IMR-90 (cell line): Measurements from ENCODE around the gene SS18L1. TPM values are rescaled to one million over a fixed set of nuclear protein-coding genes. Genes with fewer than 3 reads are reported as not detected.

Experiments
- ATAC-seq: fragments of 200-7000 bp; cut with Tn5 transposase; 2 replicates; pipeline ENCODE4 v1.9.1; 2020; ENCODE audit warnings: low read depth, mild to moderate bottlenecking, moderate library complexity
- BruUV-seq: library from RNA; stranded (reverse); fragments of 400-500 nt; replicated peaks from 2 replicates; lab custom pipeline; 2021; lab: Mats Ljungman, UMichigan
- CTCF ChIA-PET: fragments of 300-600 bp; formaldehyde crosslinking; extraction: SDS; loops from one replicate; lab custom pipeline; 2021; ENCODE audit warnings: antibody characterized with exemption; lab: Yijun Ruan, JAX
- POLR2A ChIA-PET: fragments of 300-600 bp; sonication (Branson Sonifier 250); formaldehyde crosslinking; loops from one replicate; lab custom pipeline; 2022; ENCODE audit warnings: antibody characterized with exemption; ENCODE audit not compliant: unreplicated experiment; lab: Charles Lee
- DNase-seq: peaks from one replicate; pipeline ENCODE4 v3.0.0; 2013
- H2AFZ ChIP-seq: replicated peaks from 2 replicates; pipeline ENCODE3; 2013; ENCODE audit warnings: low read length, mild to moderate bottlenecking; ENCODE audit not compliant: poor library complexity
- H2AK5ac ChIP-seq: 2 replicates; pipeline ENCODE4 v1.6.1; 2013; ENCODE audit warnings: low read depth, low read length, inconsistent platforms
- H2AK9ac ChIP-seq: replicated peaks from 2 replicates; pipeline ENCODE3; 2013; ENCODE audit warnings: mild to moderate bottlenecking, low read depth, low read length, moderate library complexity; ENCODE audit not compliant: poor library complexity
- H2BK120ac ChIP-seq: 2 replicates; pipeline ENCODE4 v1.6.1; 2013; ENCODE audit warnings: low read depth, low read length, inconsistent platforms
- H2BK15ac ChIP-seq: 3 replicates; pipeline ENCODE4 v1.6.1; 2013; ENCODE audit warnings: low read depth, low read length, inconsistent platforms
- H2BK20ac ChIP-seq: 2 replicates; pipeline ENCODE4 v1.6.1; 2013; ENCODE audit warnings: low read depth, mild to moderate bottlenecking, inconsistent platforms, low read length, moderate library complexity
- H2BK5ac ChIP-seq: 2 replicates; pipeline ENCODE4 v1.6.1; 2013; ENCODE audit warnings: mild to moderate bottlenecking, low read depth, low read length, inconsistent platforms; ENCODE audit not compliant: poor library complexity, severe bottlenecking
- H3K14ac ChIP-seq: replicated peaks from 2 replicates; pipeline ENCODE4 v1.6.1; 2013; ENCODE audit warnings: low read depth, low read length, inconsistent platforms
- H3K18ac ChIP-seq: 2 replicates; pipeline ENCODE4 v1.6.1; 2013; ENCODE audit warnings: low read depth, low read length, control low read depth
- H3K23ac ChIP-seq: 2 replicates; pipeline ENCODE4 v1.6.1; 2013; ENCODE audit warnings: low read depth, low read length, inconsistent platforms
- H3K27ac ChIP-seq: 2 replicates; pipeline ENCODE4 v1.5.1; 2013; ENCODE audit warnings: mild to moderate bottlenecking, control low read depth, low read length; ENCODE audit not compliant: insufficient read depth
- H3K27me3 ChIP-seq: 2 replicates; pipeline ENCODE4 v1.6.1; 2013; ENCODE audit warnings: low read length; ENCODE audit not compliant: control insufficient read depth, insufficient read depth
- H3K36me3 ChIP-seq: 2 replicates; pipeline ENCODE4 v1.6.1; 2013; ENCODE audit warnings: low read length, mixed read lengths; ENCODE audit not compliant: control insufficient read depth, insufficient read depth
- H3K4ac ChIP-seq: 2 replicates; pipeline ENCODE4 v1.6.1; 2013; ENCODE audit warnings: low read depth, low read length, inconsistent platforms
- H3K4me1 ChIP-seq: 2 replicates; pipeline ENCODE4 v1.6.1; 2013; ENCODE audit warnings: low read length, mixed read lengths; ENCODE audit not compliant: control insufficient read depth, insufficient read depth
- H3K4me2 ChIP-seq: 2 replicates; pipeline ENCODE4 v1.6.1; 2013; ENCODE audit warnings: low read depth, mild to moderate bottlenecking, control low read depth, low read length, moderate library complexity
- H3K4me3 ChIP-seq: 2 replicates; pipeline ENCODE4 v1.5.1; 2013; ENCODE audit warnings: low read depth, mild to moderate bottlenecking, control low read depth, low read length, moderate library complexity; ENCODE audit not compliant: insufficient read depth
- H3K56ac ChIP-seq: 2 replicates; pipeline ENCODE4 v1.6.1; 2013; ENCODE audit warnings: low read length, inconsistent platforms; ENCODE audit not compliant: insufficient read depth; ENCODE audit errors: extremely low read depth
- H3K79me1 ChIP-seq, 2 experiments: 2 replicates each; pipeline ENCODE4 v1.6.1; 2013; ENCODE audit warnings: low read length in 2 of 2, inconsistent platforms in 1 of 2, low read depth in 1 of 2
- H3K9ac ChIP-seq: 2 replicates; pipeline ENCODE4 v1.6.1; 2013; ENCODE audit warnings: low read depth, low read length, control low read depth
- H3K9me1 ChIP-seq: 2 replicates; pipeline ENCODE4 v1.6.1; 2013; ENCODE audit warnings: low read length, inconsistent platforms; ENCODE audit not compliant: insufficient read depth
- H3K9me3 ChIP-seq: 2 replicates; pipeline ENCODE4 v1.6.1; 2013; ENCODE audit warnings: low read length; ENCODE audit not compliant: control insufficient read depth, insufficient read depth
- H4K20me1 ChIP-seq: 2 replicates; pipeline ENCODE4 v1.6.1; 2013; ENCODE audit warnings: low read length, inconsistent platforms; ENCODE audit not compliant: insufficient read depth
- H4K5ac ChIP-seq: 2 replicates; pipeline ENCODE4 v1.6.1; 2013; ENCODE audit warnings: mild to moderate bottlenecking, low read depth, low read length, control low read depth
- H4K8ac ChIP-seq, 2 experiments: 2 replicates each; pipeline ENCODE4 v1.6.1; 2013; ENCODE audit warnings: low read depth in 2 of 2, low read length in 2 of 2, control low read depth in 1 of 2, inconsistent platforms in 1 of 2
- H4K91ac ChIP-seq: 2 replicates; pipeline ENCODE4 v1.6.1; 2013; ENCODE audit warnings: low read depth, low read length, inconsistent platforms; ENCODE audit not compliant: insufficient read depth
- BHLHE40 ChIP-seq: fragments of 150-350 bp; IDR thresholded peaks from 2 replicates; pipeline ENCODE4 v1.6.1; 2016; ENCODE audit warnings: mild to moderate bottlenecking, low read depth, low read length
- CEBPB ChIP-seq: IDR thresholded peaks from 2 replicates; pipeline ENCODE4 v1.6.1; 2012; ENCODE audit warnings: low read depth, low read length, improper control_type of control experiment
- CHD1 ChIP-seq: IDR thresholded peaks from 2 replicates; pipeline ENCODE4 v1.6.1; 2012; ENCODE audit warnings: low read depth, low read length, improper control_type of control experiment
- CTCF ChIP-seq: conservative IDR thresholded peaks from 2 replicates; pipeline ENCODE4 v1.5.1; 2012; ENCODE audit warnings: mild to moderate bottlenecking, low read depth, low read length, improper control_type of control experiment
- ELK1 ChIP-seq: fragments of 150-350 bp; IDR thresholded peaks from 2 replicates; pipeline ENCODE4 v1.6.1; 2016; ENCODE audit warnings: low read depth, mild to moderate bottlenecking, low read length, moderate library complexity, borderline replicate concordance
- FOS ChIP-seq: fragments of 150-350 bp; IDR thresholded peaks from 2 replicates; pipeline ENCODE4 v1.6.1; 2016; ENCODE audit warnings: low read depth, low read length
- MAFK ChIP-seq: IDR thresholded peaks from 2 replicates; pipeline ENCODE4 v1.6.1; 2012; ENCODE audit warnings: low read depth, low read length, improper control_type of control experiment
- MAZ ChIP-seq: IDR thresholded peaks from 2 replicates; pipeline ENCODE4 v1.6.1; 2012; ENCODE audit warnings: low read depth, mild to moderate bottlenecking, low read length, improper control_type of control experiment, moderate library complexity, borderline replicate concordance
- MXI1 ChIP-seq: IDR thresholded peaks from 2 replicates; pipeline ENCODE4 v1.6.1; 2012; ENCODE audit warnings: low read depth, mild to moderate bottlenecking, low read length, moderate library complexity, borderline replicate concordance
- NFE2L2 ChIP-seq: fragments of 150-350 bp; IDR thresholded peaks from 2 replicates; pipeline ENCODE4 v1.6.1; 2016; ENCODE audit warnings: low read depth, mild to moderate bottlenecking, low read length
- POLR2A ChIP-seq: IDR thresholded peaks from 2 replicates; pipeline ENCODE4 v1.6.1; 2012; ENCODE audit warnings: mild to moderate bottlenecking, low read depth, low read length
- RAD21 ChIP-seq: IDR thresholded peaks from 2 replicates; pipeline ENCODE4 v1.6.1; 2012; ENCODE audit warnings: low read length, improper control_type of control experiment
- RCOR1 ChIP-seq: IDR thresholded peaks from 2 replicates; pipeline ENCODE4 v1.6.1; 2012; ENCODE audit warnings: mild to moderate bottlenecking, low read length, improper control_type of control experiment; ENCODE audit not compliant: insufficient replicate concordance
- RFX5 ChIP-seq: IDR thresholded peaks from 2 replicates; pipeline ENCODE4 v1.8.0; 2012; ENCODE audit warnings: low read depth, mild to moderate bottlenecking, low read length, moderate library complexity
- SMC3 ChIP-seq: fragments of 150-350 bp; IDR thresholded peaks from 2 replicates; pipeline ENCODE4 v1.6.1; 2016; ENCODE audit warnings: low read depth, mild to moderate bottlenecking, antibody characterized with exemption, low read length, moderate library complexity
- USF2 ChIP-seq: fragments of 150-350 bp; IDR thresholded peaks from 2 replicates; pipeline ENCODE4 v1.6.1; 2017; ENCODE audit warnings: mild to moderate bottlenecking, antibody characterized with exemption, low read length, low read depth
- WGBS, 2 experiments: methylation state at CpG; one replicate each; pipeline versions ENCODE4 v1.1.5 to v1.1.7; 2013; ENCODE audit warnings: missing lambda C conversion rate in 2 of 2; ENCODE audit not compliant: insufficient read length in 1 of 2; ENCODE audit errors: extremely low coverage in 2 of 2; 5-methylcytosine and 5-hydroxymethylcytosine counted together
- dilution Hi-C: fragments of 300-500 bp; cut with HindIII; formaldehyde crosslinking; loops from one replicate; pipeline ENCODE4 v1.14.3; 2018; ENCODE audit warnings: low sequenced_read_pairs; ENCODE audit not compliant: unreplicated experiment
- in situ Hi-C: fragments of 300-500 bp; cut with MboI; formaldehyde crosslinking; loops from 3 replicates; pipeline ENCODE4 v1.14.3; 2019; ENCODE audit warnings: low sequenced_read_pairs, inconsistent platforms, mixed read lengths
- intact Hi-C: fragments of 100-400 bp; cut with micrococcal nuclease; formaldehyde crosslinking; loops from 2 replicates; pipeline ENCODE4 v1.10.0; 2022
- polyA plus RNA-seq, 3 experiments: library from polyadenylated mRNA; depleted of rRNA; stranded (reverse); fragments of >200 nt; gene quantifications; 2 replicates each; pipeline ENCODE4 v1.2.3, GENCODE V29; 2012; ENCODE audit warnings: low replicate concordance in 1 of 3
- total RNA-seq: library from RNA; depleted of rRNA; stranded (reverse); fragments of >200 nt; gene quantifications from 2 replicates; pipeline ENCODE4 v1.2.3, GENCODE V29; 2012

The SS18L1 gene
- total and polyA plus RNA-seq, 2 of the 4 experiments (the other 2 are of a cell fraction) = 8.1 to 12.2 TPM

GRCh38 chr20:62175711-62176110 is 32.1 kb downstream of the SS18L1 start:
- no peak overlapping the region for H3K14ac ChIP-seq
- peaks cover 29% of the 10 kb centered on the region for H3K36me3 ChIP-seq
- no peak overlapping the region for H2AK9ac ChIP-seq
- no peak overlapping the region for H3K4me3 ChIP-seq
- H3K56ac ChIP-seq = no peak overlapping the region
- H2AK5ac ChIP-seq = no peak overlapping the region
- no peaks in the 10 kb centered on the region for H3K9me3 ChIP-seq
- DNase-seq (no peak), ATAC-seq (no peak)
- 97% methylated on average over 6 of the region's 10 CpGs; no CpG with 5 or more reads in 1 of the 2 experiments for WGBS, 2 experiments
- no peak overlapping the region for H2BK20ac ChIP-seq
- H4K91ac ChIP-seq = no peak overlapping the region
- intact Hi-C loops (no loop called here), in situ Hi-C loops (no loop called here), dilution Hi-C loops (no loop called here)
- POLR2A ChIA-PET = no interaction called here
- no peak overlapping the region for H2BK5ac ChIP-seq
- 0 out of 2 replicates have a peak, but pooled peaks cover 2% of the 10 kb centered on the region for H3K9me1 ChIP-seq
- CTCF ChIA-PET = no interaction called here
- H3K9ac ChIP-seq = no peak overlapping the region
- BruUV-seq = no TSS peak
- no peak overlapping the region for H4K5ac ChIP-seq
- no peak overlapping the region for H4K8ac ChIP-seq
- H2AFZ ChIP-seq = no peak overlapping the region
- no peak overlapping the region for H3K4me2 ChIP-seq
- no peak for TF ChIP-seq RAD21
- no peak for TF ChIP-seq NFE2L2
- no peak for TF ChIP-seq CEBPB
- TF ChIP-seq BHLHE40 = no peak
- no peak for TF ChIP-seq CTCF
- TF ChIP-seq MAFK = no peak
- no peak for TF ChIP-seq ELK1
- no peak for TF ChIP-seq CHD1
- no peak for TF ChIP-seq USF2
- TF ChIP-seq FOS = no peak
- no peak for TF ChIP-seq MXI1
- TF ChIP-seq RCOR1 = no peak
- no peak for TF ChIP-seq MAZ
- no peak for TF ChIP-seq SMC3
- no peak for TF ChIP-seq POLR2A
- no peak for TF ChIP-seq RFX5
- H2BK15ac ChIP-seq = no peak overlapping the region
- H3K23ac ChIP-seq = no peak overlapping the region
- H3K18ac ChIP-seq = no peak overlapping the region
- H4K20me1 ChIP-seq = no peaks in the 10 kb centered on the region
- H3K27ac ChIP-seq = no peak overlapping the region
- H3K4ac ChIP-seq = no peak overlapping the region
- no peaks in the 10 kb centered on the region for H3K79me1 ChIP-seq
- no peaks in the 10 kb centered on the region for H3K4me1 ChIP-seq
- no peak overlapping the region for H2BK120ac ChIP-seq
- no peaks in the 10 kb centered on the region for H3K27me3 ChIP-seq
